Endodermal cell (in vitro differentiated cells): ENCODE measurements around the gene RLF. TPM values are rescaled to one million over a fixed set of nuclear protein-coding genes. Genes with fewer than 3 reads are reported as not detected.

Experiments
- DNase-seq: peaks from one replicate; pipeline ENCODE4 v3.0.0-alpha.2; 2017
- H3K27ac ChIP-seq: 2 replicates; pipeline ENCODE4 v1.5.1; 2013; ENCODE audit warnings: mild to moderate bottlenecking, low read depth, low read length, moderate library complexity
- H3K27me3 ChIP-seq: 2 replicates; pipeline ENCODE4 v1.6.1; 2013; ENCODE audit warnings: mild to moderate bottlenecking, low read length, moderate library complexity; ENCODE audit not compliant: insufficient read depth, control insufficient read depth, poor library complexity, severe bottlenecking
- H3K36me3 ChIP-seq: 2 replicates; pipeline ENCODE4 v1.7.0; 2013; ENCODE audit warnings: mild to moderate bottlenecking, low read length, moderate library complexity; ENCODE audit not compliant: control insufficient read depth, insufficient read depth
- H3K4me1 ChIP-seq: one replicate; pipeline ENCODE4 v1.7.0; 2013; ENCODE audit warnings: low read length; ENCODE audit not compliant: control insufficient read depth, insufficient read depth
- H3K4me3 ChIP-seq: 2 replicates; pipeline ENCODE4 v1.5.1; 2013; ENCODE audit warnings: mild to moderate bottlenecking, low read length, moderate library complexity
- H3K9ac ChIP-seq: 2 replicates; pipeline ENCODE4 v1.6.1; 2013; ENCODE audit warnings: mild to moderate bottlenecking, low read length, moderate library complexity; ENCODE audit not compliant: poor library complexity, severe bottlenecking; ENCODE audit errors: extremely low read depth
- H3K9me3 ChIP-seq: 2 replicates; pipeline ENCODE4 v1.6.1; 2013; ENCODE audit warnings: mild to moderate bottlenecking, low read length, moderate library complexity; ENCODE audit not compliant: control insufficient read depth
- H3K27ac Mint-ChIP-seq: 2 replicates; pipeline ENCODE4 v1.8.0; 2020; ENCODE audit warnings: mixed read lengths
- H3K27me3 Mint-ChIP-seq: 2 replicates; pipeline ENCODE4 v1.8.0; 2021; ENCODE audit warnings: mild to moderate bottlenecking, mixed read lengths; ENCODE audit not compliant: insufficient read depth
- H3K36me3 Mint-ChIP-seq: 2 replicates; pipeline ENCODE4 v1.8.0; 2020; ENCODE audit warnings: low read depth, mixed read lengths
- H3K4me1 Mint-ChIP-seq: 2 replicates; pipeline ENCODE4 v1.8.0; 2020; ENCODE audit warnings: mixed read lengths
- H3K4me3 Mint-ChIP-seq: 2 replicates; pipeline ENCODE4 v1.8.0; 2020; ENCODE audit warnings: mild to moderate bottlenecking, moderate library complexity, mixed read lengths
- H3K9me3 Mint-ChIP-seq: 2 replicates; pipeline ENCODE4 v1.8.0; 2020; ENCODE audit warnings: mild to moderate bottlenecking, mixed read lengths
- WGBS, 2 experiments: methylation state at CpG; one replicate each; pipeline versions ENCODE4 v1.1.5 to v1.1.7; 2013; ENCODE audit warnings: missing lambda C conversion rate in 2 of 2, mixed read lengths in 1 of 2; ENCODE audit not compliant: insufficient coverage in 1 of 2, insufficient read length in 1 of 2; 5-methylcytosine and 5-hydroxymethylcytosine counted together
- total RNA-seq, 2 donors: library from RNA; stranded (reverse); fragmentation: NEBNext Ultra II Directional in 1 of 2; extraction: Animal tissue kit (Norgen Biotek cat#: 25700) in 1 of 2; gene quantifications; 2 replicates in 1 of 2; 3 replicates in 1 of 2; pipeline ENCODE4 v1.2.1, GENCODE V29; 2021
- TF ChIP-seq, protein P1 (sequence below): fragments of 200-600 bp; sonication (generic); conservative IDR thresholded peaks from 2 replicates; pipeline ENCODE4 v1.5.0; 2021; ENCODE audit warnings: antibody characterized with exemption, mild to moderate bottlenecking

The RLF gene
- total RNA-seq, 2 donors from 2014 or later: 18.8 to 23.3 TPM

DNA sequence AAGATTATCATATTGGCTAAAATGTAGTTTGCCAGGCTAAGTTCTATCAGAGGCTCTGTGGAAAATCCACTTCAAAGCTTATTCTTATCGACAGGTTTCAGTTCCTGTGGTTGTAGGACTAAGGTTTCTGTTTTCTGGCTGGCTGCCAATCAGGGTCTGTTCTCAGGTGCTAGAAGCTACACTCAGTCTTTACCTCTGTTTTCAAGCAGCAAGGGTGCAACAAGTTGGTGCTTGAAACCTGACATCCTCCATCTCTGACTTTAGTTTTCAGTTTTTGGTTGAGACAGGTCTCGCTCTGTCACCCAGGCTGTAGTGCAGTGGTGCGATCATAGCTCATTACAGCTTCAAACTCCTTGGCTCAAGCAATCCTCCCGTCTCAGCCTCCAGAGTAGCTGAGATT lies 71.3 kb downstream of the RLF start:
- Histone ChIP-seq H3K9ac (no peak overlapping the region), H3K27ac (no peak overlapping the region), H3K36me3 (peaks cover 60% of the 10 kb centered on the region), H3K27me3 (no peaks in the 10 kb centered on the region), H3K9me3 (no peaks in the 10 kb centered on the region), H3K4me3 (no peak overlapping the region), H3K4me1 (no peaks in the 10 kb centered on the region)
- Mint-ChIP-seq H3K4me3 (no peak overlapping the region), H3K4me1 (no peaks in the 10 kb centered on the region), H3K27me3 (no peaks in the 10 kb centered on the region), H3K27ac (no peak overlapping the region), H3K9me3 (no peaks in the 10 kb centered on the region), H3K36me3 (peaks cover 61% of the 10 kb centered on the region)
- no peak for DNase-seq
- 94 to 98% methylated on average over 3 to 4 of the region's 4 CpGs for WGBS, 2 experiments
- TF ChIP-seq, protein P1, sequence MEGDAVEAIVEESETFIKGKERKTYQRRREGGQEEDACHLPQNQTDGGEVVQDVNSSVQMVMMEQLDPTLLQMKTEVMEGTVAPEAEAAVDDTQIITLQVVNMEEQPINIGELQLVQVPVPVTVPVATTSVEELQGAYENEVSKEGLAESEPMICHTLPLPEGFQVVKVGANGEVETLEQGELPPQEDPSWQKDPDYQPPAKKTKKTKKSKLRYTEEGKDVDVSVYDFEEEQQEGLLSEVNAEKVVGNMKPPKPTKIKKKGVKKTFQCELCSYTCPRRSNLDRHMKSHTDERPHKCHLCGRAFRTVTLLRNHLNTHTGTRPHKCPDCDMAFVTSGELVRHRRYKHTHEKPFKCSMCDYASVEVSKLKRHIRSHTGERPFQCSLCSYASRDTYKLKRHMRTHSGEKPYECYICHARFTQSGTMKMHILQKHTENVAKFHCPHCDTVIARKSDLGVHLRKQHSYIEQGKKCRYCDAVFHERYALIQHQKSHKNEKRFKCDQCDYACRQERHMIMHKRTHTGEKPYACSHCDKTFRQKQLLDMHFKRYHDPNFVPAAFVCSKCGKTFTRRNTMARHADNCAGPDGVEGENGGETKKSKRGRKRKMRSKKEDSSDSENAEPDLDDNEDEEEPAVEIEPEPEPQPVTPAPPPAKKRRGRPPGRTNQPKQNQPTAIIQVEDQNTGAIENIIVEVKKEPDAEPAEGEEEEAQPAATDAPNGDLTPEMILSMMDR: no peak

- no peaks in the 10 kb centered on the region for H3K9me3 ChIP-seq
- no peaks in the 10 kb centered on the region for H3K27me3 Mint-ChIP-seq
- H3K36me3 ChIP-seq: peaks cover 52% of the 10 kb centered on the region
- H3K4me1 Mint-ChIP-seq: no peaks in the 10 kb centered on the region
- H3K36me3 Mint-ChIP-seq: peaks cover 41% of the 10 kb centered on the region
- no peak overlapping the region for H3K9ac ChIP-seq
- no peak overlapping the region for H3K27ac ChIP-seq
- no peak overlapping the region for H3K4me3 Mint-ChIP-seq
- WGBS, 2 experiments: 100% methylated on average over 1 of the region's 1 CpG; no CpG with 5 or more reads in 1 of the 2 experiments
- no peaks in the 10 kb centered on the region for H3K27me3 ChIP-seq
- H3K9me3 Mint-ChIP-seq: no peaks in the 10 kb centered on the region
- no peak overlapping the region for H3K4me3 ChIP-seq
- H3K4me1 ChIP-seq: no peaks in the 10 kb centered on the region
- TF ChIP-seq, protein P1: no peak
- H3K27ac Mint-ChIP-seq: no peak overlapping the region
- DNase-seq: no peak
Measured at GRCh38 chr1:40239626-40240025, 78.4 kb downstream of the RLF start.

DNA sequence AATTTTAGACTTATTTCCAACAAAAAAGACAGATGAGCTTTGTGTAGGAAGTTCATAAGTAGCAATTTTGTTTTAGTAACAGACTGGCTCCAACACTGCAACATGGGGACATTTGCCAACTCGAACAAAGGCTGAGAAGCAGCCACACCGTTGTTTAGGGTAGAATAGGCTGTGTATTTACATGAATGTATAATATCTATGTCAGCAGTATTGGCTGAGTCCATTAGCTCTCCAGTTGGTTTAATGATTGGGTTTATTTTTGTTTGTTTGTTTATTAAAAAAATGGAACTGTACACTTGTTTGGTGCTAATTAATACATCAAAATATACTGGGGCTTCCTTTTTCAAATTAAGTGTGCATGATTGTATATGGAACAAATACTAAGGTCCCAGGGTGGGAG lies 79.2 kb downstream of the RLF start:
- TF ChIP-seq, protein P1: no peak

More for the DNA sequence above, 79.2 kb downstream of the RLF start:
- DNase-seq: no peak
- H3K27me3 Mint-ChIP-seq: no peaks in the 10 kb centered on the region
- no peaks in the 10 kb centered on the region for H3K4me1 ChIP-seq
- no peak overlapping the region for H3K4me3 ChIP-seq
- H3K36me3 ChIP-seq: peaks cover 49% of the 10 kb centered on the region
- H3K27ac Mint-ChIP-seq: no peak overlapping the region
- no peaks in the 10 kb centered on the region for H3K9me3 Mint-ChIP-seq
- no peaks in the 10 kb centered on the region for H3K4me1 Mint-ChIP-seq
- H3K4me3 Mint-ChIP-seq: no peak overlapping the region
- H3K36me3 Mint-ChIP-seq: peaks cover 37% of the 10 kb centered on the region
- WGBS, 2 experiments: 89 to 97% methylated on average over 2 of the region's 2 CpGs
- H3K9ac ChIP-seq: no peak overlapping the region
- H3K27me3 ChIP-seq: no peaks in the 10 kb centered on the region
- no peaks in the 10 kb centered on the region for H3K9me3 ChIP-seq
- H3K27ac ChIP-seq: no peak overlapping the region
